Panc1 (cell line): ENCODE measurements around the gene YIF1A. TPM values are rescaled to one million over a fixed set of nuclear protein-coding genes. Genes with fewer than 3 reads are reported as not detected.
A peak's percentile ranks its signal among the peaks of the same experiment; 100 is the strongest.

ENCODE experiments used
- ATAC-seq: fragments of 200-7000 bp; cut with Tn5 transposase; 2 replicates; pipeline ENCODE4 v1.9.1; 2020; ENCODE audit warnings: mild to moderate bottlenecking, moderate library complexity
- BruUV-seq: library from RNA; stranded (reverse); fragments of 400-500 nt; replicated peaks from 2 replicates; lab custom pipeline; 2021; lab: Mats Ljungman, UMichigan
- CTCF ChIA-PET: fragments of 300-600 bp; sonication (Branson Sonifier 250); formaldehyde crosslinking; loops from one replicate; lab custom pipeline; 2022; ENCODE audit warnings: antibody characterized with exemption; lab: Charles Lee
- POLR2A ChIA-PET: fragments of 300-600 bp; sonication (Branson Sonifier 250); formaldehyde crosslinking; loops from one replicate; lab custom pipeline; 2022; ENCODE audit warnings: antibody characterized with exemption; lab: Charles Lee
- DNase-seq: peaks from one replicate; pipeline ENCODE4 v3.0.0-alpha.2; 2010; ENCODE audit warnings: low read depth, low spot score
- H3K27ac ChIP-seq: 2 replicates; pipeline ENCODE4 v1.5.1; 2011; ENCODE audit warnings: mild to moderate bottlenecking, low read length, inconsistent platforms
- H3K27me3 ChIP-seq: fragments of 200-500 bp; sonication (Bioruptor generic); 2 replicates; pipeline ENCODE4 v1.6.0; 2014; ENCODE audit warnings: low read length, inconsistent platforms; ENCODE audit not compliant: control insufficient read depth, insufficient read depth
- H3K36me3 ChIP-seq: fragments of 200-500 bp; sonication (Bioruptor generic); 2 replicates; pipeline ENCODE4 v1.5.1; 2014; ENCODE audit warnings: inconsistent platforms, mild to moderate bottlenecking, low read length, moderate library complexity; ENCODE audit not compliant: control insufficient read depth, insufficient read depth
- H3K4me1 ChIP-seq: 2 replicates; pipeline ENCODE4 v1.5.1; 2011; ENCODE audit warnings: inconsistent platforms, mild to moderate bottlenecking, low read length, moderate library complexity; ENCODE audit not compliant: control insufficient read depth, insufficient read depth
- H3K4me3 ChIP-seq, 2 experiments: 2 replicates each; pipeline ENCODE4 v1.5.1; 2011 to 2012; ENCODE audit warnings: low read depth in 2 of 2, low read length in 2 of 2, mild to moderate bottlenecking in 2 of 2, inconsistent platforms in 1 of 2, moderate library complexity in 1 of 2
- H3K9me3 ChIP-seq: fragments of 200-500 bp; sonication (Bioruptor generic); 2 replicates; pipeline ENCODE4 v1.5.1; 2014; ENCODE audit warnings: low read depth, mild to moderate bottlenecking, inconsistent platforms, low read length, moderate library complexity; ENCODE audit not compliant: control insufficient read depth, insufficient read depth
- POLR2AphosphoS5 ChIP-seq: IDR thresholded peaks from 2 replicates; pipeline ENCODE4 v1.6.1; 2012; ENCODE audit warnings: mild to moderate bottlenecking, low read depth, low read length, moderate library complexity
- SIN3A ChIP-seq: IDR thresholded peaks from 2 replicates; pipeline ENCODE4 v1.6.1; 2012; ENCODE audit warnings: low read depth, mild to moderate bottlenecking, low read length, moderate library complexity, borderline replicate concordance; ENCODE audit not compliant: insufficient read depth
- TCF7L2 ChIP-seq: IDR thresholded peaks from 2 replicates; pipeline ENCODE4 v1.6.1; 2011; ENCODE audit warnings: mild to moderate bottlenecking, low read depth, low read length, inconsistent platforms
- in situ Hi-C: cut with HindIII; loops from 2 replicates; pipeline ENCODE4 v1.10.0; 2016; ENCODE audit warnings: low sequenced_read_pairs, low pct_unique_long_range_greater_than_20kb
- intact Hi-C: fragments of 100-400 bp; cut with micrococcal nuclease; formaldehyde crosslinking; loops from one replicate; pipeline ENCODE4 v1.10.0; 2022; ENCODE audit not compliant: unreplicated experiment
- total RNA-seq: library from RNA; stranded (reverse); gene quantifications from one replicate; pipeline ENCODE4 v1.2.1, GENCODE V29; 2021; ENCODE audit not compliant: unreplicated experiment
- TF ChIP-seq, protein P1 (sequence below): fragments of 450-650 bp; IDR thresholded peaks from 2 replicates; pipeline ENCODE4 v1.5.1; 2017; ENCODE audit warnings: mild to moderate bottlenecking
- TF ChIP-seq, protein P2 (sequence below), 2 experiments: IDR thresholded peaks; 2 replicates each; pipeline ENCODE4 v1.6.1; 2011 to 2012; ENCODE audit warnings: low read depth in 2 of 2, control low read depth in 1 of 2, low read length in 1 of 2, mild to moderate bottlenecking in 1 of 2, moderate library complexity in 1 of 2; ENCODE audit not compliant: insufficient read depth in 1 of 2

Gene YIF1A
- total RNA-seq, 1 experiment from 2014 or later: 196 TPM

DNA sequence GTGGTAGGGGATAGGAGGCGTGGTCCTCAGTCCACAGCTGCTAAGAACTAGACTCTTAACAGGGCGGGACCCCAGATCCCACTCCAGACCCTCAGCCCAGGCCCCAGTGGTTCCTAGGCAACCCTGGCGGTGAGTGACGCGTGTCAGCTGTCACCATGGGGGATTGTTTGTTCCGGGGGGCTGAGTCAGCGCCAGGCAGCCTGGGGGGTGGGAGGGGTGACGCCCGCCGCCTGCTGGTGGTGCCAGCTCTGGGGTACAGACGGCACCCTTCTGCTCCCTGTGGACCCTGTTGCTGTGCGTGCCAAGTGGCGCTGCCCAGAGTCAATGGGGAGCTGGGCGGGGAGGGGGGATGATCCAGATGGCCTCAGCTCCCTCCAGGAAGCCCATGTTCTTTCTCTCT, 8.5 kb downstream of the YIF1A start:
- ChIA-PET POLR2A (interaction anchor here (1.2 to 1.4 kb wide), 2 partner anchors 9 to 11 kb away, joined by 4 to 9 read pairs; partner anchors contain the start of genes TMEM151A and YIF1A), CTCF (no interaction called here)
- Histone ChIP-seq H3K27me3 (no peaks in the 10 kb centered on the region), H3K4me1 (peaks cover 38% of the 10 kb centered on the region), H3K27ac (no peak overlapping the region), H3K4me3 (no peak overlapping the region), H3K9me3 (no peaks in the 10 kb centered on the region), H3K36me3 (no peaks in the 10 kb centered on the region)
- intact Hi-C loops (no loop called here), in situ Hi-C loops (no loop called here)
- DNase-seq (no peak), ATAC-seq (no peak)
- BruUV-seq: no TSS peak
- TF ChIP-seq, protein P1, sequence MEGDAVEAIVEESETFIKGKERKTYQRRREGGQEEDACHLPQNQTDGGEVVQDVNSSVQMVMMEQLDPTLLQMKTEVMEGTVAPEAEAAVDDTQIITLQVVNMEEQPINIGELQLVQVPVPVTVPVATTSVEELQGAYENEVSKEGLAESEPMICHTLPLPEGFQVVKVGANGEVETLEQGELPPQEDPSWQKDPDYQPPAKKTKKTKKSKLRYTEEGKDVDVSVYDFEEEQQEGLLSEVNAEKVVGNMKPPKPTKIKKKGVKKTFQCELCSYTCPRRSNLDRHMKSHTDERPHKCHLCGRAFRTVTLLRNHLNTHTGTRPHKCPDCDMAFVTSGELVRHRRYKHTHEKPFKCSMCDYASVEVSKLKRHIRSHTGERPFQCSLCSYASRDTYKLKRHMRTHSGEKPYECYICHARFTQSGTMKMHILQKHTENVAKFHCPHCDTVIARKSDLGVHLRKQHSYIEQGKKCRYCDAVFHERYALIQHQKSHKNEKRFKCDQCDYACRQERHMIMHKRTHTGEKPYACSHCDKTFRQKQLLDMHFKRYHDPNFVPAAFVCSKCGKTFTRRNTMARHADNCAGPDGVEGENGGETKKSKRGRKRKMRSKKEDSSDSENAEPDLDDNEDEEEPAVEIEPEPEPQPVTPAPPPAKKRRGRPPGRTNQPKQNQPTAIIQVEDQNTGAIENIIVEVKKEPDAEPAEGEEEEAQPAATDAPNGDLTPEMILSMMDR: no peak
- TF ChIP-seq POLR2AphosphoS5: no peak
- TF ChIP-seq SIN3A: no peak
- no peak for TF ChIP-seq TCF7L2
- TF ChIP-seq, protein P2, sequence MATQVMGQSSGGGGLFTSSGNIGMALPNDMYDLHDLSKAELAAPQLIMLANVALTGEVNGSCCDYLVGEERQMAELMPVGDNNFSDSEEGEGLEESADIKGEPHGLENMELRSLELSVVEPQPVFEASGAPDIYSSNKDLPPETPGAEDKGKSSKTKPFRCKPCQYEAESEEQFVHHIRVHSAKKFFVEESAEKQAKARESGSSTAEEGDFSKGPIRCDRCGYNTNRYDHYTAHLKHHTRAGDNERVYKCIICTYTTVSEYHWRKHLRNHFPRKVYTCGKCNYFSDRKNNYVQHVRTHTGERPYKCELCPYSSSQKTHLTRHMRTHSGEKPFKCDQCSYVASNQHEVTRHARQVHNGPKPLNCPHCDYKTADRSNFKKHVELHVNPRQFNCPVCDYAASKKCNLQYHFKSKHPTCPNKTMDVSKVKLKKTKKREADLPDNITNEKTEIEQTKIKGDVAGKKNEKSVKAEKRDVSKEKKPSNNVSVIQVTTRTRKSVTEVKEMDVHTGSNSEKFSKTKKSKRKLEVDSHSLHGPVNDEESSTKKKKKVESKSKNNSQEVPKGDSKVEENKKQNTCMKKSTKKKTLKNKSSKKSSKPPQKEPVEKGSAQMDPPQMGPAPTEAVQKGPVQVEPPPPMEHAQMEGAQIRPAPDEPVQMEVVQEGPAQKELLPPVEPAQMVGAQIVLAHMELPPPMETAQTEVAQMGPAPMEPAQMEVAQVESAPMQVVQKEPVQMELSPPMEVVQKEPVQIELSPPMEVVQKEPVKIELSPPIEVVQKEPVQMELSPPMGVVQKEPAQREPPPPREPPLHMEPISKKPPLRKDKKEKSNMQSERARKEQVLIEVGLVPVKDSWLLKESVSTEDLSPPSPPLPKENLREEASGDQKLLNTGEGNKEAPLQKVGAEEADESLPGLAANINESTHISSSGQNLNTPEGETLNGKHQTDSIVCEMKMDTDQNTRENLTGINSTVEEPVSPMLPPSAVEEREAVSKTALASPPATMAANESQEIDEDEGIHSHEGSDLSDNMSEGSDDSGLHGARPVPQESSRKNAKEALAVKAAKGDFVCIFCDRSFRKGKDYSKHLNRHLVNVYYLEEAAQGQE (IDR thresholded peaks at IDR 0.05; ENCODE audit: insufficient read depth in 1 of 2, low read depth in 2 of 2, low read length in 1 of 2): no peak

DNA sequence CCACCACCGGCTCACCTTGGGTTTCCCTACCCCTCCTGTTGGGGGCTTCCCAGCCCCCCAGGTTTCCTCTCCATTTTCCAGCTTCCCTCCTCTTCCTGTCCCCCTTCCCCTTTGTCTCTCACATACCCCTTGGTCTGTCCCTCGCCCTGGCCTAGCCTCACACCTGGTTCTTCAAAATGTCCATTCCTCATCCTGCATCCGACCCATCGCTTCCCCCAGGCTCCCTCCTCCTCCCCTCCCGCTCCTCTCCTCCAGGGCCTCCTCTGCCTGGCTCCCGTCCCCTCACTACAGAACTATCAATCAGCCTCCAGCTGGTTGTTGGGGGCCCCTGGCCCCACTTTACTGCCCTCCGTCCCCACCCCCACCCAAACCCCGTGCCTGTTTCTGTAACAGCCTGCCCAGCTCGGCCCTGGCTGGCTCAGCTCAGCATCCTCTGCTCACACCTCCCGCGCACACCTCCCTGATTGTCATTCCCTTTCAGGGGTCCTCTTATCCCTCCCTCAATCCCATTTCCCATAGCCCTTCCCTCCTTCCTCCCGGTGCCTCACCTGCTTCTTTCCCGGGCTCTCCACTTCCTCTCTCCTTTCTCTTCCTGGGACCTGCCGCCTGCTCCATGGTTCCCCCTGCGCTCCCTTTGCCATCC, 9.7 kb downstream of the YIF1A start:
- no peak overlapping the region for H3K27ac ChIP-seq
- intact Hi-C loops: no loop called here
- DNase-seq: no peak
- no peaks in the 10 kb centered on the region for H3K36me3 ChIP-seq
- H3K27me3 ChIP-seq: no peaks in the 10 kb centered on the region
- H3K4me1 ChIP-seq: peaks cover 32% of the 10 kb centered on the region
- H3K4me3 ChIP-seq: 0 out of 4 replicates have a peak overlapping the region, but pooled peaks of 1 of the 2 experiments have one; percentile 40
- no TSS peak for BruUV-seq
- in situ Hi-C loops: no loop called here
- no peaks in the 10 kb centered on the region for H3K9me3 ChIP-seq
- POLR2A ChIA-PET: interaction anchor here (0.8 kb wide), 1 partner anchor 10 kb away, joined by 7 read pairs; the partner anchor contains the start of gene YIF1A
- ATAC-seq: no peak
- no peak for TF ChIP-seq TCF7L2
- TF ChIP-seq SIN3A: no peak
- TF ChIP-seq, protein P1: no peak
- TF ChIP-seq POLR2AphosphoS5: no peak
- TF ChIP-seq, protein P2 (IDR thresholded peaks at IDR 0.05; ENCODE audit: insufficient read depth in 1 of 2, low read depth in 2 of 2, low read length in 1 of 2): no peak
- CTCF ChIA-PET: interaction anchor here (0.6 to 0.8 kb wide), 2 partner anchors 34 to 127 kb away, joined by 3 to 27 read pairs; no protein-coding TSS in a partner anchor
